ENCODE data around the gene TMEM229A. TPM values are rescaled to one million over a fixed set of nuclear protein-coding genes. Genes with fewer than 3 reads are reported as not detected.
"Not testable (repeated sequence)": the region's sequence is repeated elsewhere in the genome, so short reads cannot be mapped to it uniquely, and the experiment has no call there.

TMEM229A gene
- not detected for polyA plus RNA-seq

DNA sequence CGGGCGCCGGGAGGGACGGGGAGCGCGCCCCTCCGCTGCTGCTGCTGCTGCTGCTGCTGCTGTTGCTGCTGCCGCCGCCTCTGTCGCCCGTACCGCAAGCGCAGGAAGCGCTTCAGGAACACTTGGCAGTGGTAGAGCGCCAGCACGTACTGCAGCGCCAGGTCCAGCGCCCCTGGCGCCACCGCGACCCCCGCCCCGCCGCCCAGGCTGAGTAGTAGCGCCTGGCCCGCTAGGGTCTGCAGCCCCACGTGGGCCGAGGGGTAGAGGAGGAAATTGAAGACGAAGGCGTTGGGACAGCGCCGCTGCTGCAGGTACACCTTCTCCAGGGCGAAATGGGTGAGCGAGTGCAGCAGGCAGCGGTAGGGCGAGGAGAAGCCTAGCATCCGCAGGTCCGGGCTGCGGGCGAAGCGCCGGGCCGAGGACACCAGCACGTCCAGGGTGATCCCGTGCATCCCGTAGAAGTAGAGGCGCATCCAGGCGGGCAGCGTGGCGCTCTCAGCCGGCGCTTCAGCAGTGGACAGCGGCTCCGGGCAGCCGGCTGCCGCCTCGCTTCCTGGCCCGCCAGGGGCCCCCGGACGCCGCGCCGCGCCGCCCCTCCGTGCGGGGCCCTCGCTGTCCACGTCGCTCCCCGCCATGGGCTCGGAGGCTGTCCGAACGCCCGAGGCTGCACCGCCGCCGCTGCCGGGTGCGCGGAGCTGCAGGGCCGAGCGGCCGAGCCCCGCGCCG is at the start of gene TMEM229A:
TSS of gene TMEM229A (minus strand) at position 699 of the 726 bp plus-strand sequence. CDS start at position 635, 64 bp downstream.
- Mint-ChIP-seq H3K4me3 (peak within 1 kb of the TSS in 3 of 4 donors; percentile 34 to 81 (median 51)), H3K36me3 (peaks cover 1% of the 10 kb centered on the region), H3K27ac (no peak within 1 kb of the TSS), H3K27me3 (peaks cover 31% of the 10 kb centered on the region), H3K9me3 (peaks cover 0 to 2% (median 0%) of the 10 kb centered on the region in 3 donors), H3K4me1 (peaks cover 0 to 8% (median 4%) of the 10 kb centered on the region in 3 donors)

DNA sequence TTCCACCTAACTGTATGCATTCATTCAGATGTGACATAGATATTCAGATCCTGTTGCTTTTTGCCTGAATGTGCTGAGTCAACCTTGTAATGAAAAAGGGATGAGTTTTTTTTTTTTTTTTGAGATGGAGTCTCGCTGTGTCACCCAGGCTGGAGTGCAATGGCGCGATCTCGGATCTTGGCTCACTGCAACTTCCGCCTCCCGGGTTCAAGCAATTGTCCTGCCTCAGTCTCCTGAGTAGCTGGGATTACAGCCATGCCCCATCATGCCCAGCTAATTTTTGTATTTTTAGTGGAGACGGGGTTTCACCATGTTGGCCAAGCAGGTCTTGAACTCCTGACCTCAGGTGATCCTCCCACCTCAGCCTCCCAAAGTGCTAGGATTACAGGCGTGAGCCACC is 49.4 kb upstream of the TMEM229A start:
- not testable (repeated sequence) for H3K4me3 Mint-ChIP-seq, H3K27ac Mint-ChIP-seq, H3K4me1 Mint-ChIP-seq, H3K36me3 Mint-ChIP-seq, H3K27me3 Mint-ChIP-seq, H3K9me3 Mint-ChIP-seq

DNA sequence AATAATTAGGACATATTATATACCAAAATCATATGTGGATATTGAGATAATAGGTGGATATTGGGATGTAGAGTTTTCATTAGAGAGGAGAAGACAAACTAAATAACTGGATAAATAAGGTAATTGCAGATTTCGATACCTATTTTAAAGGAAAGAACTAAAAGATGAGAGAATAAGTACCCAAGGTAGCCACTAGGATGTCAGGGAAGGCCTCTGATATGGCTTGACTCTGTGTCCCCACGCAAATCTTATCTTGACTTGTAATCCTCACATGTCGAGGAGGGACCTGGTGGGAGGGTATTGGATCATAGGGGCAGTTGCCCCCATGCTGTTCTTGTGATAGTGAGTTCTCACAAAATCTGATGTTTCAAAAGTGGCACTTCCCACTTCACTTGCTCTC is 44.7 kb upstream of the TMEM229A start:
- Mint-ChIP-seq H3K27me3 (no peaks in the 10 kb centered on the region), H3K4me1 (no peaks in the 10 kb centered on the region), H3K36me3 (no peaks in the 10 kb centered on the region), H3K9me3 (peaks cover 0 to 4% (median 3%) of the 10 kb centered on the region in 3 donors), H3K27ac (no peak overlapping the region), H3K4me3 (no peak overlapping the region)

DNA sequence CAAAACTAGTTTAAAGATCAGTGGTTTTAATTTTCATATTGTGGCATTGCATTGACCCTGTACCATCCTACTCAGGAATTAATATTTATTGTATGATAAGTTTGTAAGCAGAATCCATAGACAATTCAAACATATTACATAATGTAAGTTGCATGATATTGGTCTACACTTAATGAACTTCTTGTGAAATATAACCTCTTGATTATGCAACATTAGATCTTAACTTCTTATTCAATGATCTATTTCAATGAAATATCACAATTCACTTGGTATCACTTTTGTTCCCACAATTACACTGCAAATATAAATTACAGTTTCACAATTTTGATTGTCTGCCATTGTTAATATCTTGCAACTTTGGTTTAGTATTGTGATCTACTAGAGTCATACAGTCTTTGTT is 44.0 kb upstream of the TMEM229A start:
- Mint-ChIP-seq H3K4me1 (no peaks in the 10 kb centered on the region), H3K9me3 (peaks cover 0 to 3% (median under 1%) of the 10 kb centered on the region in 3 donors), H3K27me3 (no peaks in the 10 kb centered on the region), H3K4me3 (no peak overlapping the region), H3K27ac (no peak overlapping the region), H3K36me3 (no peaks in the 10 kb centered on the region)

DNA sequence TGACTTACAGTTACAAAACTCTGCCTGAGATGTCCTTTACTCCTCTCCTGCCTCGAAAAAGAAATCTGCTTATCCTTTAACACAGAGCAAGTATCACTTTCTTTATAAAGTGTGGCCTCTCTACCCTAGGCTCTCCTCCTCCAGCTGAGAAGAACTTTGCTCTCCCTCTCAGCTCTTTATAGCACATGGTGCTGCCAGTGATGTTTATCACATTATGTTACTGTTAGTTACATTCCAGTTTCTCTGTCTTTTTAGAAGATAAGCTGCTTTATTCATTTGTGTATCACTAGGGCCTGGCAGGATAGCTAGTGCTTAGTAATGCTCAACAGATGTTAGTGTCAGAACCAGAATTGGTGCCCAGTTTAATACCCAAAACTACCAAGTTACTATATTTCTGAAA is 41.1 kb upstream of the TMEM229A start:
- H3K4me1 Mint-ChIP-seq, result no peaks in the 10 kb centered on the region
- peaks cover 0 to 6% (median 0%) of the 10 kb centered on the region in 3 donors for H3K9me3 Mint-ChIP-seq

DNA sequence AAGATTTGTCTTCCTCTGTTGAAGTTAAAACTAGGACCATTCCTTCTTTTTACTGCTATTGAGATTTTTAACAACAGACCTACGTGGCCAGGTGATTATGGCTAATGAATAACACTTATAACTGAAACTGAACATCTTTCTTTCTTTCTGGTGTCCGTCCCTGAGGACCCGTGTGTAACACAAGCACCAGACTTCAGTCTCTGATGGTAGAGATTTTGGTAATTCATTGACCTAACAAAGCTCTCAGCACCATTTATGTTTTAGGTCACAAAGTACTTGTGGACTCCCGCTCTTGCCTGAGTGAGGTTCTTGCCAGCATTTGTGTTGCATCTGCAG is 40.4 kb upstream of the TMEM229A start:
- Mint-ChIP-seq H3K36me3 (no peaks in the 10 kb centered on the region), H3K4me1 (no peaks in the 10 kb centered on the region), H3K27me3 (no peaks in the 10 kb centered on the region), H3K4me3 (no peak overlapping the region), H3K9me3 (peaks cover 0 to 6% (median 0%) of the 10 kb centered on the region in 3 donors), H3K27ac (no peak overlapping the region)

More for the DNA sequence above, 41.1 kb upstream of the TMEM229A start:
- H3K27me3 Mint-ChIP-seq, result no peaks in the 10 kb centered on the region
- H3K36me3 Mint-ChIP-seq, result no peaks in the 10 kb centered on the region
- no peak overlapping the region for H3K27ac Mint-ChIP-seq
- no peak overlapping the region for H3K4me3 Mint-ChIP-seq

DNA sequence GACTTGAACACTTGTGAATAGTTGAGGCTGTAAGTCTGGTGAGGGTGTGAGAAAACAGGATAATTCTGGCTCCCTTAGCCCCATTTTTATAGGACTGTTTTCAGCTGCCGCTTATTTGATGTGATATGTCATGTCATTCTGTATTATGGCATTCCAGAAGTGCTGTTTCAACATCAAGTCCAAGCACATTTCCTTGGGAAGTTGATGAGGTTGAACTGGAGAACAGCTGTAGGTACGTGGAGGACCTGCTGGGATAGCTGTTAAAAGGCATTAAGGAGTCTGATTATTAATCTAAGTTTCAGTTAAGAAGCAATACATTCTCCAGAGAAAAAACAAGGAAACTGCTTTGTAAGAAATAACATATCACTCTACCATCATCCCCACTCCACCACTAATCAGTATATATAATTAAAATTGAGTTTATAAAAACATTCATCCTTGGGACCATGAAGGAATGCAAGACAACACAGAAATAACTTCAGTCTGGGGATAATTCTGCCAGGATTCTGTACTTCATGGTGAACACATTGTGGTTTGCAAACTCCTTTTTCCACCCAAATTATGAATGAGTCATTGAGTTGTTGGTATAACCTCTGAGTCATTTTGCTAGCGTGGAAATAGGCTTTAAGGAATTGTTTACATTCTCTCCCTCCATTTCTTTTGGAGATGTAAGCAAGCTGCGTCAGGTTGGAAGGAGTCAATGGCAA is 39.9 kb upstream of the TMEM229A start:
- Mint-ChIP-seq H3K4me3 (no peak overlapping the region), H3K9me3 (peaks cover 0 to 7% (median 4%) of the 10 kb centered on the region in 3 donors), H3K27ac (no peak overlapping the region), H3K4me1 (no peaks in the 10 kb centered on the region), H3K36me3 (no peaks in the 10 kb centered on the region), H3K27me3 (no peaks in the 10 kb centered on the region)

DNA sequence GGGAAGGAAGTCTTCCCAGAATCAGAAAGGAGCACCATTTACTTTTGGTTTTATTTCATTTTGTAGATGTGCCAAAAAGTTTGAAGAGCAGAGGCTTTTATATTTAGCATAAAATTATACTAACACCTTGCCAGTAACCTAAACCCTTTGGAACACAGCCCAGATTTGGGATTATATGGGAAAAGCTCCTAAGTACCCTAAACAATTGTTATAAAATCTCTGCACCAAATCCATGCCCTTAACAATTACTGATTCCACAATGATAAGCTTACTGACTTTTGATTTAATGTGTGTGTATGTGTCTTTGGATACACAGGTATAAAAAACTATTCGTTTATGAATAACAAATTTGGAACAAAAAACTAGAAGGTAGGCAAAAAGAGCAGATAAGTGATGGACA is 39.0 kb upstream of the TMEM229A start:
- Mint-ChIP-seq H3K36me3 (no peaks in the 10 kb centered on the region), H3K4me3 (no peak overlapping the region), H3K9me3 (peaks cover 0 to 9% (median 4%) of the 10 kb centered on the region in 3 donors), H3K27me3 (no peaks in the 10 kb centered on the region), H3K27ac (no peak overlapping the region), H3K4me1 (no peaks in the 10 kb centered on the region)

DNA sequence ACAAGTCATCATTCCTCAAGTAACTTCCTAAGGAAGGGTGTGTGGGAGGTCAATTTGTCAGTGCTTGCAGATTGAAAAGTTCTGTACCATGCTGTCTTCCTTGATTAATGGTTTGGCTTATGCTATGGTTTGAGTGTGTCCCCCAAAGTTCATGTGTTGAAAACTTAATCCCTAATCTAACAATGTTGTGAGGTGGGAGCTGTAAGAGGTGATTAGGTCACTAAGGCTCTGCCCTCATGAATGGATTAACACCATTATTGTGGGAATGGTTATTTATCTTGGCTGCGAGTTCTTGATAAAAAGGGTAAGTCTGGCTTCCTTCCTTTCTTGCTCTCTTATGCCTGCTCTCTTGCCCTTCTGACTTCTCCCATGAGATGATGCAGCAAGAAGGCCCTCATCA is 29.3 kb upstream of the TMEM229A start:
- H3K4me1 Mint-ChIP-seq, result peaks cover 0 to 2% (median 0%) of the 10 kb centered on the region in 3 donors
- no peaks in the 10 kb centered on the region for H3K27me3 Mint-ChIP-seq
- H3K4me3 Mint-ChIP-seq, result no peak overlapping the region
- H3K9me3 Mint-ChIP-seq, result peaks cover 0 to 2% (median 0%) of the 10 kb centered on the region in 3 donors
- no peak overlapping the region for H3K27ac Mint-ChIP-seq
- H3K36me3 Mint-ChIP-seq, result no peaks in the 10 kb centered on the region

DNA sequence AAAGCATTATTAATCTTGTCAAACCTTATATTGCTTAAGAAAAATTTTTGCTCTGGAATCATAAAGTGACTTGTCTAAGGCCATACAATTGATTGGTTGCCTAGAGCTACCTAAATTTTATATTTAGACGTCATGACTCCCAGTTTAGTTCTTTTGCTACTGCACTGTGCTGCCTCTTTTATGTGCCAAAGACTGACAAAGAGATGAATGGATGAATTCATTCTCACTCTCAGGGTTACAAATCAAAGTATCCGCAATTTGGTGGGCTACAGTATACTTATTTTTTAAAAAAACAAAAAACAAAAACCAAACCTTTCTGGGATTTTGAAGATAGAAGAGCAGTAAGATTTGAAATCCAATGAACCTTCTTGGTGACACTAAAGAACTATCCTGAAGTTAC is 27.7 kb upstream of the TMEM229A start:
- no peaks in the 10 kb centered on the region for H3K36me3 Mint-ChIP-seq

DNA sequence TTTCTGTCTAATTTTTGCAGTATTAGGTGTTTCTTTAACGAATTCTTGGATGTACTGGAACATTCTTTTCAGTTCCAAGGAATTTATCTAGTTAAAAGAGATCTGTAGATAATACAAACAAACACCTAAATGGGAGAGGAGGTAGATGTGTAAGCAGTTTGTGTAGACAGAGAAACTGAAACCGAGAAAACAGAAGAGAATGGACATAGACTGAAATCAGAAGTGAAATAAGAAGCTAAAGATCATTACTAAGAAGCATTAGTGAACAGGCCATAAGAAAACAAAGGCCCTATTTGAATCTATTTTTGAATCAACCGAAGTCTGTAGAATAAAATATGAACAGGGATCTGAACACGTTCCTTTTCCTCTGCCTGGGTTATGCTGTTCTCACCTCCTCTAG is 26.5 kb upstream of the TMEM229A start:
- peaks cover 0 to 3% (median 0%) of the 10 kb centered on the region in 3 donors for H3K9me3 Mint-ChIP-seq
- H3K4me3 Mint-ChIP-seq, result no peak overlapping the region
- H3K27ac Mint-ChIP-seq, result no peak overlapping the region
- H3K27me3 Mint-ChIP-seq, result no peaks in the 10 kb centered on the region
- no peaks in the 10 kb centered on the region for H3K36me3 Mint-ChIP-seq
- H3K4me1 Mint-ChIP-seq, result peaks cover 0 to 2% (median 0%) of the 10 kb centered on the region in 3 donors

More for the DNA sequence above, 27.7 kb upstream of the TMEM229A start:
- H3K4me3 Mint-ChIP-seq, result no peak overlapping the region
- peaks cover 0 to 3% (median 0%) of the 10 kb centered on the region in 3 donors for H3K9me3 Mint-ChIP-seq
- peaks cover 0 to 2% (median 0%) of the 10 kb centered on the region in 3 donors for H3K4me1 Mint-ChIP-seq
- H3K27me3 Mint-ChIP-seq, result no peaks in the 10 kb centered on the region
- H3K27ac Mint-ChIP-seq, result no peak overlapping the region

DNA sequence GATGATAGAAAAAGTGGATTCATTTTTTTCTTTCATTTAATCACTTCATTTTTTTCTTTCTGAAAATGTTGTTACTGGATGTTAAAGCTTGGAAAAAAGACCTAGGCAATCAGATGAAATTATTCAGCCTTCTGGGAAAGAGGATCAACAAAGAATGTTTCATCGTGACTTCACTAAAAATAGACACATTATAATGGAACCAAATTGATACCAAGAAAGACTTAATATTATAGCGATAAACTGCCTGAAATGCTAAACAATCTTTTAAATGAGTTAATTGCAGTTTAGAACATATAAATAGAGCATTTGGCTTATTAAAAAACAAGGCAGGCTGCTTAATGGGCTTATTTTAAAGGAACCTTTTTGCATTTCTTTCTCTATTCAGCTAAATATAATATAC is 25.6 kb upstream of the TMEM229A start:
- peaks cover 0 to 1% (median 0%) of the 10 kb centered on the region in 3 donors for H3K9me3 Mint-ChIP-seq
- no peaks in the 10 kb centered on the region for H3K36me3 Mint-ChIP-seq
- H3K4me1 Mint-ChIP-seq, result peaks cover 0 to 2% (median 0%) of the 10 kb centered on the region in 3 donors
- H3K27me3 Mint-ChIP-seq, result no peaks in the 10 kb centered on the region
- H3K27ac Mint-ChIP-seq, result no peak overlapping the region
- H3K4me3 Mint-ChIP-seq, result no peak overlapping the region

DNA sequence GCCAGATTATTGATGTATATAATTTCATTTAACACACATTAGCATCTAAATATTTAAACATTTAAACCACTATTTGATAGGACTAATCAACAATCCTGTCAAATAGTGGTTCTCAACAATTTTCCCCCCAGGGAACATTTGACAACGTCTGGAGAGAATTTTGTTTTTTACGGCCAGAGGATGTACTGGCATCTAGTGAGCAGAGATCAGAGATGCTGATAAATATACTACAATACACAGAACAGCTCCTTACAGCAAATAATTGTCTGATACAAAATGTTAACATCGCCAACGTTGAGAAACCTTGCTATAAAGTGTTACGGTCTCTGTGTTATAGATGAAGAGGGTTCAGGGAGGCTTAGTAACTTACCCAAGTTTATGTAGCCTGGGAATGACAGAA is 25.0 kb upstream of the TMEM229A start:
- Mint-ChIP-seq H3K4me1 (peaks cover 0 to 2% (median 0%) of the 10 kb centered on the region in 3 donors), H3K4me3 (no peak overlapping the region), H3K9me3 (peaks cover 0 to 1% (median 0%) of the 10 kb centered on the region in 3 donors), H3K36me3 (no peaks in the 10 kb centered on the region), H3K27ac (no peak overlapping the region), H3K27me3 (no peaks in the 10 kb centered on the region)

DNA sequence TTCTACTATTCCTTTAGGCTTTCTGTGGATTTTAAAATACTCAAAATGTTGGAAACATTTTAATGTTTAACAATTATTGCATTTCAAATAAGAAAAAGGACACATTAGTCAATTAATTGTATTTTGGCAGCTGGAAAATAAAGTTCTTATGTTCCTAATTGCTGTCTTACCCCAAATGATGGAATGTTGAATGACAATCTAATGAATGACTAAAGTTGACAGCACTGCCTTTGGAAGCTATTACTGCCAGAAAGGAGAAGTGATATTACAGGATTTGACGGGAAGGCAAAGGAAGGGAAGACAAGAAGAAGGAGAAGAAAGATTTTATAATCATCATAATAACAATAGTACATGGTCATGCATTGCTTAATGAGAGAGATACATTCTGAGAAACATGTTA is 23.4 kb upstream of the TMEM229A start:
- Mint-ChIP-seq H3K4me3 (no peak overlapping the region), H3K27ac (no peak overlapping the region), H3K4me1 (peaks cover 0 to 2% (median 0%) of the 10 kb centered on the region in 3 donors), H3K27me3 (no peaks in the 10 kb centered on the region), H3K36me3 (no peaks in the 10 kb centered on the region), H3K9me3 (peaks cover 0 to 1% (median 0%) of the 10 kb centered on the region in 3 donors)

DNA sequence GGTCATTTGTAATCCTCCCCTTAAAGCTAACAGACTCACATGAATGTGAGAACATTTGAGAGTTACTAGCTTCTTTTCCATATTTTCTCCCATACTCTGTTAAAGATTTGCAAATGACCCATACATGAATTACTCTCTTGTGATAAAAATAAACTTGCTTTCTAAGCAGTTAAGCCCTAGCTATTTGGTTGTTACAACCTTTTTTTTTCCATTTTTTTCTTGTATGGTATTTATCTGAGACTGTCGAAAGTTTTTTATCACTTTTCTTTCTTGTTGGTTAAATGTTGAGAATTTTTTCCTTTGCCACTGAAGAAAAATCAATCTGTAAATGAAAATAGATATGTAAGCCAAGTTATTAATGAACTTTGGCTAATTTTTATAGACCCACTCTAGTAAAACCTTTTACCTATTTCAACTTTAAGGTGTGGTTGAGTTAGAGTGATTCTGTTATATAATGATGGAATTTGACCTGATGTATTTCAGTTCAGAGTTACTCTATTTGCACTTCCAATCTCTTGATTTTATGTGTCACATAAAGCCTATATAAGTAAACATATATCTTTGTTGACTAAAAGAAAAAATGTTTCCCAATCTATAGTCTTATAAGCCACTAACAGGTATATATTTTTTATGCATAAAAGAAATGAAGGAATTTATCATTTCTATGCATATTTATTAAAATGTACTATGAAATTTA is 19.0 kb upstream of the TMEM229A start:
- no peaks in the 10 kb centered on the region for H3K4me1 Mint-ChIP-seq
- no peak overlapping the region for H3K4me3 Mint-ChIP-seq
- no peaks in the 10 kb centered on the region for H3K36me3 Mint-ChIP-seq
- H3K9me3 Mint-ChIP-seq, result peaks cover 0 to 1% (median 0%) of the 10 kb centered on the region in 3 donors
- H3K27ac Mint-ChIP-seq, result no peak overlapping the region
- no peaks in the 10 kb centered on the region for H3K27me3 Mint-ChIP-seq

Measured in IgD-negative memory B cell (primary cell).